GM10266 (cell line): ENCODE measurements around the gene RPL13.
"Not testable (repeated sequence)": the region's sequence is repeated elsewhere in the genome, so short reads cannot be mapped to it uniquely, and the experiment has no call there.

Source experiments
- DNase-seq: peaks from one replicate; pipeline ENCODE4 v3.0.0; 2012; ENCODE audit errors: extremely low spot score
- TF ChIP-seq, protein P1 (sequence below): IDR thresholded peaks from 2 replicates; pipeline ENCODE4 v1.5.1; 2012; ENCODE audit warnings: mild to moderate bottlenecking, low read depth; ENCODE audit not compliant: control insufficient read depth, insufficient read depth; ENCODE audit errors: missing control alignments

Gene RPL13

DNA sequence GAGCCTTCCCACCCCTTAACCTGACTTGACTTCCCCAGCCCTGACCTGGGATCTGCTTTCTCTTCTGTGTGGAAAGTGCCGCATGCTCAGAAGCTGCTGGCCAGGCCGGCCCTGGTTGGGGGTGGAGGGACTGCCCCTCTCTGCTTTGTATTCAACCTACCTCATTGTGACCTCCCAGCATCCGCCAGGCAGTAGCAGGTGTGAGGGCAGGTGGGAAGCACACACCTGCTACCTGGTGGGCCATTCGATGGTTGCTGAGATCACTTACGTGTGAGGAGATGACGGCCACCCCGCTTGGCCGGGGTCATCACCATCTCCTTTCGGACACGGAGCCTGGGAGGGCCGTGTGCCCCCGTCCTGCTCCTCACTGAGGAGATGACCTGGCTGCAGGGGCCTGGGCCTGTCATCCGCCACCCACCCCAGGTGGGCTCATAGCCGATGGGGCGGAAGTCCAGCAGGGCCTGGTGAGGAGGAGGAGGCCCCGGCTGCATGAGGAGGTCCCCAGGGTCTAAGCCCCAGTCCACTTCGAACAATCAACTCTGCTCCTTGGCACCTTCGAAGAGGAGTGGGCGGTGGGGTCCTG is 22.2 kb downstream of the RPL13 start:
- TF ChIP-seq, protein P1, sequence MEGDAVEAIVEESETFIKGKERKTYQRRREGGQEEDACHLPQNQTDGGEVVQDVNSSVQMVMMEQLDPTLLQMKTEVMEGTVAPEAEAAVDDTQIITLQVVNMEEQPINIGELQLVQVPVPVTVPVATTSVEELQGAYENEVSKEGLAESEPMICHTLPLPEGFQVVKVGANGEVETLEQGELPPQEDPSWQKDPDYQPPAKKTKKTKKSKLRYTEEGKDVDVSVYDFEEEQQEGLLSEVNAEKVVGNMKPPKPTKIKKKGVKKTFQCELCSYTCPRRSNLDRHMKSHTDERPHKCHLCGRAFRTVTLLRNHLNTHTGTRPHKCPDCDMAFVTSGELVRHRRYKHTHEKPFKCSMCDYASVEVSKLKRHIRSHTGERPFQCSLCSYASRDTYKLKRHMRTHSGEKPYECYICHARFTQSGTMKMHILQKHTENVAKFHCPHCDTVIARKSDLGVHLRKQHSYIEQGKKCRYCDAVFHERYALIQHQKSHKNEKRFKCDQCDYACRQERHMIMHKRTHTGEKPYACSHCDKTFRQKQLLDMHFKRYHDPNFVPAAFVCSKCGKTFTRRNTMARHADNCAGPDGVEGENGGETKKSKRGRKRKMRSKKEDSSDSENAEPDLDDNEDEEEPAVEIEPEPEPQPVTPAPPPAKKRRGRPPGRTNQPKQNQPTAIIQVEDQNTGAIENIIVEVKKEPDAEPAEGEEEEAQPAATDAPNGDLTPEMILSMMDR, result no peak
- no peak for DNase-seq

DNA sequence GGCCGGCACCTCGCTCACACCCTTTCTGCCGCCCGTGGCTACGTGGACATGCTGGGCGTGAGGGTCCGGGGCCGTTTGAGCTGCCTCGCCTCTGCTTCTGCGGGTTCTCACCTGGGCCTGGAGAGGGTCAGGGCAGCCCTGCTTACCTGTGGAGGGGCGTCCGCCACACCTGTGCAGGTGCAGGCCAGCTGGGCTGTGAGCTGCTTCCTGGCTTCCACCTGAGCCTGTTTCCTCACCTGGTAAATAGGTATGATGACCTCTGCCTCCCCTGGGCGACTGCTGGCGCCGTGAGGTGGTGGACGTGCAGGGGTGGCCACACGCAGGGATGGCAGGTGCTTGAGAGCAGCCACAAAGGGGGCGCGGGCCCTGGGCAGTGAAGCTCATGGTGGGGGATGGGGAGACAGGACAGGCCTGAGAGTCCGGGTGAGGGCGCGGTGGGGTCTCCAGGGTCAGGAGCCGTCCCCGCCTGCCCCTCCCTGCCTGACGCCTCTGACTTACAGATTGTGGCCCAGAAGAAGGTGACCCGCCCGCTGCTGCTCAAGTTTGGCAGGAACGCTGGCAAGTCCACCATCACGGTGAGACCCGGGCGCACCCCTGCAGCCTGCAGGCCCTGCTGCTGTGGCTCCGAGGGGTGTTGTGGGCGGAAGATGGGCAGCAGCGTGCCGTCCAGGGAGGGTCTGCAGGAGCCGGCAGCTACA is 22.9 kb downstream of the RPL13 start:
- DNase-seq, result no peak
- TF ChIP-seq, protein P1, result no peak

DNA sequence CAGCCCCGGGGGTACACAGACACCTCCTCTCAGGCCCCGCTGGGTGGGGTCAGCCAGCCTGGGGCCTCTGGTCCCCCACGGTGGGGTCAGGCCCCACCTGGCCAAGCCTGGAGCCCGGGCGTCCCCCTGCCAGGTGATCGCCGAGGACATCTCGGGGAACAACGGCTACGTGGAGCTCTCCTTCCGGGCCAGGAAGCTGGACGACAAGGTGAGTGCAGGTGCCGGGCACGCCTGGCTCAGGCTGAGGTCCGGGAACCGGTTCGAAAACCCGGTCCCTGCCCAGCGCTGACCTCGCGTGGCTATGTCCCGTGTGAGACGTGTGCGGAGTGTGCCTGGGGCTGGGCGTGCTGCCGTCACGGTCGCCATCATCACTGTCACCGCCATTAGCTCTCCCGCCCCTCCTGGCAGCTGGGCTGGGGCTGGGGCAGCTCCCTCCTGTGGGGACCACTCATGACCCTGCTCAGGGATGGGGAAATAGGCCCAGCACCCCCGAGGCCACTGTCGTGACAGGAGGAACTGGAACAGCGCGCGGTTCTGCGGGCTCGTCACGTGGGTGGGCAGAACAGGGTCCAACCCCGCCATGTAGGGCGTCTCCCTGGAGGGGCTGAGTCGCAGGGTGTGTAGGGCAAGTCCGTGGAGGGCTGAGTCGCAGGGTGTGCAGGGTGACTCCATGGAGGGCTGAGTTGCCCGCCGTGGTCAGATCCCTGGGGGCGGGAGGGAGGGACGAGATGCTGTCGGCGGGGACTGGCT is 23.6 kb downstream of the RPL13 start:
- TF ChIP-seq, protein P1, result no peak
- no peak for DNase-seq

DNA sequence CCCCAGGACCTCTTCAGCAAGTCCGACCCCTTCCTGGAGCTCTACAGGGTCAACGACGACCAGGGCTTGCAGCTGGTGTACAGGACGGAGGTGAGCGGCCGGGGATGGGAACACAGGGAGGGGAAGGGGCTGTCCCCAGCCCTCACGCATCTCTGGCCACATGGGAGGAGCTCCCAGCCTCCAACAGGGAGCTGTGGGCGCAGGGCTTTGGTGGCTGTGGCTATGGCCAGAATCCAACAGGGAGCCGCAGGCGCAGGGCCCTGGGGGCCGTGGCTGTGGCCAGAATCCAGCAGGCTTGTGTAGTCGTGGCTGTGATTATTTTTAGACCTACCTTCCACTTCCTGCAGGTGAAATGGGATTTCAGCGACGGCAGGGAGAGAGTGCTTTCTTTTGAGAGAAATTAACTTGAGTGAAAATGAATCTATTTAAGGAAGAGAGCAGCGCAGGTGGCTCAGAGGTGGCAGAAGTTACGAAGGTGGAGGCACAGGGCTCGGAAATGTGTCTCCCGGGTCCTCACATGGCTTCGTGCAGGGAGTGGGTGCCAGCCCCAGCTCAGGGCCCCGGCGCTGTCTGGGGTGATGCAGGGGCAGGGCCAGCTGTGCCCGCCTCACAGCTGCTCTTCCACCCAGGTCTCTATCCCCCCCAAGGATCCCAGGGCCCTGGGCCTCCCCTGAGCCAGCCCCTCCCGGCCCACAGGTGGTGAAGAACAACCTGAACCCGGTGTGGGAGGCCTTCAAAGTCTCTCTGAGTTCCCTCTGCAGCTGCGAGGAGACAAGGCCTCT is 24.5 kb downstream of the RPL13 start:
- no peak for DNase-seq
- TF ChIP-seq, protein P1, result no peak

DNA sequence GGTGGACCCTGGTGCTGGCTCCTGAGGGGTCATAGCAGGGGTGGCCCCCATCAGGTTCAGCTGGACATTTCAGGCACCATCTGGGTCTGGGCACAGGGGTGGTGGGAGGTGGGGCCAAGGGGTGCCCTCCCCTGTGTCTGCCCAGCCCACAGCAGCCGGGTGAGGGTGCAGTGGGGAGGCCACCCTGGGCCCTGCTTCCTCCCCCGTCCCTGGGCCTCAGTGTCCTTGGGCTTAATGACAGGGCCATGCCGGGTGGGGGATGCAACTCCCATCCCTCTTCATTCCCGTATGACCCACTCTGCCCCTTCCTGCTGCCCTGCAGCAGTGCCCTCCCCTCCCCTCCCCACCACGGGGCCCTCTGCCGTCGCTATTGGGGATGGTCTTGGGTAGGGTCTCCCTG is 25.7 kb downstream of the RPL13 start:
- TF ChIP-seq, protein P1, result no peak
- DNase-seq, result no peak

DNA sequence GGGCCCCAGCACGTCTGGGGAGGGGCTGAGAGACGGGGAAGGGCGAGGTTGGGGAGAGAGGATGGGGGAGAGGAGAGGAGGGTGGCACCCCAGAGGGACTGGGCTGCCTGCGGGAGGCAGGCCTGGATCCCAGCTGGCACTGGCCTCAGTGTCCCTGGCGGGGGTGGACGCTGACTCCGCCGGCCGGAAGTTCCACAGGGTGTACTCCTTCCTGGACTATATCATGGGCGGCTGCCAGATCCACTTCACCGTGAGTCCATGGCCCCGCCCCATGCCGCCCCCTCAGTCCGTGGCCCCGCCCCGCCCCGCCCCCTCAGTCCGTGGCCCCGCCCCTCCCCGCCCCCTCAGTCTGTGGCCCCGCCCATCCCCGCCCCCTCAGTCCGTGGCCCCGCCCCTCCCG is 26.4 kb downstream of the RPL13 start:
- TF ChIP-seq, protein P1, result no peak
- DNase-seq, result no peak

DNA sequence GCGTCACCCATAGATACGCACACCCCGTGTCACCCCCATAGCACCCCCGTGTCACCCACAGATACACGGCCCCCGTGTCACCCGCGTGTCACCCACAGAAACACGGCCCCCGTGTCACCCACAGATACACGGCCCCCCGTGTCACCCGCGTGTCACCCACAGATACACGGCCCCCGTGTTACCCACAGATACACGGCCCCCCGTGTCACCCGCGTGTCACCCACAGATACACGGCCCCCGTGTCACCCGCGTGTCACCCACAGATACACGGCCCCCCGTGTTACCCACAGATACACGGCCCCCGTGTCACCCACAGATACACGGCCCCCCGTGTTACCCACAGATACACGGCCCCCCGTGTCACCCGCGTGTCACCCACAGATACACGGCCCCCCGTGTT is 27.2 kb downstream of the RPL13 start:
- DNase-seq, result not testable (repeated sequence)
